Pancreas (tissue), 10 donors: ENCODE measurements around the gene ALOX15. TPM values are rescaled to one million over a fixed set of nuclear protein-coding genes. Genes with fewer than 3 reads are reported as not detected.
"Not testable (repeated sequence)": the region's sequence is repeated elsewhere in the genome, so short reads cannot be mapped to it uniquely, and the experiment has no call there.

ENCODE experiments used
- ATAC-seq, 4 donors: fragments of 200-7000 bp; cut with Tn5 transposase; one replicate each; pipeline versions ENCODE4 v1.8.0 to v1.9.1; 2020; ENCODE audit warnings: mild to moderate bottlenecking in 4 of 4, moderate library complexity in 4 of 4
- DNase-seq, 6 donors: peaks; one replicate each; pipeline ENCODE4 v3.0.0-alpha.2; 2020
- FAIRE-seq: peaks from 2 replicates; lab custom pipeline; 2012; peaks lifted over from hg19 to GRCh38; lab: Jason Lieb, UNC
- H3K27ac ChIP-seq, 4 donors: fragments of 200-600 bp; sonication (generic); 1 replicate in 3 of 4; 2 replicates in 1 of 4; pipeline versions ENCODE4 v1.5.0 to v1.8.0; 2020
- H3K27me3 ChIP-seq, 4 donors: fragments of 200-600 bp; one replicate each; pipeline ENCODE4 v1.8.0; 2021
- H3K36me3 ChIP-seq, 3 donors: fragments of 200-600 bp; sonication (generic) in 1 of 3; one replicate each; pipeline versions ENCODE4 v1.5.0 to v1.8.0; 2020 to 2021
- H3K4me1 ChIP-seq, 3 donors: fragments of 200-600 bp; one replicate each; pipeline ENCODE4 v1.8.0; 2021
- H3K4me3 ChIP-seq, 4 donors: fragments of 200-600 bp; sonication (generic) in 2 of 4; one replicate each; pipeline versions ENCODE4 v1.5.0 to v1.8.0; 2020 to 2021
- H3K9me3 ChIP-seq, 4 donors: fragments of 200-600 bp; one replicate each; pipeline ENCODE4 v1.8.0; 2021
- CTCF ChIP-seq, 4 donors: fragments of 200-600 bp; sonication (generic) in 3 of 4; IDR thresholded peaks; one replicate each; pipeline versions ENCODE4 v1.5.0 to v1.8.0; 2021; ENCODE audit warnings: antibody characterized with exemption in 4 of 4
- WGBS, 2 donors: extraction: QIAGEN DNeasy Blood & Tissue Kit; methylation state at CpG; one replicate each; pipeline ENCODE4 v1.1.7; 2013; 5-methylcytosine and 5-hydroxymethylcytosine counted together
- intact Hi-C, 3 donors: fragments of 100-400 bp; cut with DNase I; formaldehyde crosslinking; loops; one replicate each; pipeline versions ENCODE4 v1.11.1 to v1.14.2; 2022
- polyA plus RNA-seq, 2 donors: library from polyadenylated mRNA; stranded (reverse); fragments of 200-250 nt; gene quantifications; one replicate each; pipeline ENCODE4 v1.2.3, GENCODE V29; 2013
- total RNA-seq, 6 donors: library from RNA; stranded (reverse); fragmentation: NEBNext Ultra II Directional in 4 of 6; extraction: Animal tissue kit (Norgen Biotek cat#: 25700) in 4 of 6; gene quantifications; one replicate each; pipeline versions ENCODE4 v1.2.1 to v1.2.4, GENCODE V29; 2021 to 2023
- donor health status: healthy with polysubstance abuse.
- donor health status: DM: no; HTN: no; CAD: no; lungs with moderate emphysema.
- donor health status: DM: no; HTN: no; CAD: no.
- donor health status: control.
- donor health status: control.
- donor health status: Bipolar disorder and iron deficiency.
- donor health status: DM: yes; HTN: yes; CAD: no.
- donor health status: DM: no; HTN: no; CAD: no.
- donor health status: DM: no; HTN: no; CAD: no.
- donor health status: DM: yes; HTN: yes; CAD: no.

ALOX15 gene
- total RNA-seq (not detected), polyA plus RNA-seq (1 to 10 TPM in 1 of 2 donors, not detected in 1; 1.1 TPM)

- intact Hi-C loops = no loop called here
- Histone ChIP-seq H3K27ac (no peak within 1 kb of the TSS), H3K27me3 (peaks cover 0 to 17% (median 0%) of the 10 kb centered on the region in 4 donors), H3K36me3 (no peaks in the 10 kb centered on the region), H3K9me3 (no peaks in the 10 kb centered on the region), H3K4me1 (no peaks in the 10 kb centered on the region), H3K4me3 (no peak within 1 kb of the TSS)
- FAIRE-seq (no peak), DNase-seq (peak in 1 of 6 donors; percentile 63), ATAC-seq (no peak)
- 7 to 9% methylated on average over 57 of the region's 58 CpGs for WGBS, 2 donors
- no peak for TF ChIP-seq CTCF (IDR thresholded peaks at IDR 0.05)
Observed at GRCh38 chr17:4641297-4642195, at the start of gene ALOX15. TSS of gene ALOX15 (minus strand) at chr17:4641678. CDS start at chr17:4641651, 27 bp downstream.

DNA sequence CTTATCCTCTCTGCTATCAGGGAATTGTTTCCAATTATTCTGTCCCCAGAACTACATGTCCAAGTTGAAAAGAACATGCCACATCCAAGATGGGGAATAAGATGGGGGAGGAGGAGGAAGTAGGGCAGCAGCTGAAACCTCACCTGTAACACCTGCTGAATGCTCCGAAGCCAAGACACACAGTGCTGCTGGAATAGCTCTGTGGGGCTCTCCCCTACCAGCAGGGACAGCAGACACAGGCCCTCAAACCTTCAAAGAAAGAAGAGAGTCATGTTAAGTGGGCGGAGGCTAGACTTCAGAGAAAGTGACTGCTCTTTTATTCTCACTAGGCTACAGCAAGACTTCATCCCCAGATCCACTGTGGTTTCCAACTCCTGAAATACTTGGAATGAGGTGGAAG lies 49.3 kb upstream of the ALOX15 start:
- no peak overlapping the region for H3K27ac ChIP-seq
- no peak for DNase-seq
- no peak for FAIRE-seq

DNA sequence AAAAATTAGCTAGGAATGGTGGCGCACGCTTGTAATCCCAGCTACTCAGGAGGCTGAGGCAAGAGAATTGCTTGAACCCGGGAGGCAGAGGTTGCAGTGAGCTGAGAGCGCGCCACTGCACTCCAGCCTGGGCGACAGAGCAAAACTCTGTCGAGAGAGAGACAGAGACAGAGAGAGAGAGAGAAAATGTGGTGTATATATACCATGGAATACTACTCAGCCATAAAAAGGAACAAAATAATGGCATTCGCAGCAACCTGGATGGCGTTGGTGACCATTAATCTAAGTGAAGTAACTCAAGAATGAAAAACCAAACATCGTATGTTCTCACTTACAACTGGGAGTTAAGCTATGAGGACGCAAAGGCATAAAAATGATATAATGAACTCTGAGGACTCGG lies 48.4 kb upstream of the ALOX15 start:
- intact Hi-C loops, FAIRE-seq, H3K27ac ChIP-seq, H3K4me1 ChIP-seq, ATAC-seq, H3K36me3 ChIP-seq, H3K9me3 ChIP-seq, H3K27me3 ChIP-seq, H3K4me3 ChIP-seq, DNase-seq: not testable (repeated sequence)
- 89 to 90% methylated on average over 12 of the region's 12 CpGs for WGBS, 2 donors

More for the DNA sequence above, 49.3 kb upstream of the ALOX15 start:
- TF ChIP-seq CTCF (IDR thresholded peaks at IDR 0.05) = no peak
- peak in 3 of 4 donors; percentile 42 to 70 (median 48) for ATAC-seq
- no peaks in the 10 kb centered on the region for H3K27me3 ChIP-seq
- WGBS, 2 donors = 67 to 72% methylated on average over 2 of the region's 2 CpGs
- H3K4me3 ChIP-seq = no peak overlapping the region
- intact Hi-C loops = no loop called here
- H3K9me3 ChIP-seq = no peaks in the 10 kb centered on the region
- H3K4me1 ChIP-seq = no peaks in the 10 kb centered on the region
- H3K36me3 ChIP-seq = peaks cover 0 to 9% (median 0%) of the 10 kb centered on the region in 3 donors

- DNase-seq, intact Hi-C loops, H3K9me3 ChIP-seq, H3K4me1 ChIP-seq, H3K4me3 ChIP-seq, H3K27ac ChIP-seq, H3K27me3 ChIP-seq, FAIRE-seq: not testable (repeated sequence)
- WGBS, 2 donors = 95 to 96% methylated on average over 5 of the region's 5 CpGs
- ATAC-seq = peak in 1 of 4 donors; percentile 11
- H3K36me3 ChIP-seq = peaks cover 0 to 18% (median 0%) of the 10 kb centered on the region in 3 donors
Observed at GRCh38 chr17:4683739-4684138, 42.3 kb upstream of the ALOX15 start.

DNA sequence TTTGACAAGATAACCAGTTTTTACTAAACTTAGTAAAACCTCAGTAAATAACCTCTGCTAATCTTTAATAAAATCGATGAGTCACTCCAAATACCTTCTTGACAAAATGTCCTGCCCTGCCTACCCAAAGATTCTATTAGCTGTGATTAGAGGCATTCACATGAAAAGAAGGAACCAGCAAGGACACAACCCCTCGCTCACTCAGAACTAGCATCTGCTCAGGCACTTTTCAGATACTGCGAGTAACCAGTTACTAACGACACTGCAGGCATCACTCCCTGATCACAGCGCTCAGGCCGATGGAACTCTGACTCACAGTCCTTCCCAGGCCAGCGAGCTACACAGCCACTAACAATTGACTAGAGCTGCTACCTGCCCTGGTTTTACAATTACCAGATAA lies 38.2 kb upstream of the ALOX15 start:
- 79 to 80% methylated on average over 7 of the region's 7 CpGs for WGBS, 2 donors
- FAIRE-seq (no peak), DNase-seq (no peak), ATAC-seq (peak in 2 of 4 donors; percentile 30 to 31)
- H3K36me3 ChIP-seq = peaks cover 0 to 38% (median 15%) of the 10 kb centered on the region in 3 donors
- intact Hi-C loops = no loop called here
- no peaks in the 10 kb centered on the region for H3K27me3 ChIP-seq
- H3K27ac ChIP-seq = no peak overlapping the region
- H3K9me3 ChIP-seq = no peaks in the 10 kb centered on the region
- H3K4me3 ChIP-seq = no peak overlapping the region
- H3K4me1 ChIP-seq = no peaks in the 10 kb centered on the region
- no peak for TF ChIP-seq CTCF (IDR thresholded peaks at IDR 0.05)
